ENCODE measurements around the gene HOXA13.

Gene HOXA13

GRCh38 chr7:27204851-27205322 lies 5.0 kb upstream of the HOXA13 start:
- Histone ChIP-seq H3K4me1 (ENCODE audit: control insufficient read depth, low read depth, low read length) (peaks cover 3% of the 10 kb centered on the region), H3K23ac (ENCODE audit: low read length) (no peak overlapping the region), H3K79me2 (ENCODE audit: control insufficient read depth, insufficient read depth, low read length) (no peaks in the 10 kb centered on the region), H3K4ac (ENCODE audit: low read depth, low read length) (no peak overlapping the region), H3K79me1 (ENCODE audit: low read length) (no peaks in the 10 kb centered on the region), H2BK5ac (ENCODE audit: low read length) (no peak overlapping the region), H2BK120ac (ENCODE audit: low read depth, low read length) (no peak overlapping the region), H4K8ac (ENCODE audit: low read depth, low read length) (no peak overlapping the region), H3K9ac (ENCODE audit: low read length) (no peak overlapping the region), H4K5ac (ENCODE audit: low read length) (no peak overlapping the region), H2BK15ac (replicated peaks; ENCODE audit: low read depth) (no peak overlapping the region), H3K56ac (ENCODE audit: low read length) (no peak overlapping the region), H3K27me3 (ENCODE audit: insufficient read depth, low read length, poor library complexity) (peaks cover 89% of the 10 kb centered on the region), H3K27ac (ENCODE audit: low read depth, low read length) (no peak overlapping the region), H3K4me3 (ENCODE audit: low read length) (no peak overlapping the region), H2AK5ac (ENCODE audit: low read length) (no peak overlapping the region), H3K36me3 (ENCODE audit: control insufficient read depth, insufficient read depth, low read length) (no peaks in the 10 kb centered on the region), H3K18ac (ENCODE audit: low read length) (no peak overlapping the region), H3K4me2 (ENCODE audit: low read length) (peak overlapping the region; percentile 8)
- DNase-seq = peak; percentile 61
- no CpG with 5 or more reads among the region's 41 CpGs for WGBS (ENCODE audit: extremely low coverage, insufficient coverage, low lambda C conversion rate)

- H3K4me1 ChIP-seq (ENCODE audit: control insufficient read depth, low read depth, low read length) = peaks cover 3% of the 10 kb centered on the region
- WGBS (ENCODE audit: extremely low coverage, insufficient coverage, low lambda C conversion rate) = no CpG with 5 or more reads among the region's 4 CpGs
These were observed 4.2 kb upstream of the HOXA13 start for GRCh38 chr7:27203964-27204594.

DNA sequence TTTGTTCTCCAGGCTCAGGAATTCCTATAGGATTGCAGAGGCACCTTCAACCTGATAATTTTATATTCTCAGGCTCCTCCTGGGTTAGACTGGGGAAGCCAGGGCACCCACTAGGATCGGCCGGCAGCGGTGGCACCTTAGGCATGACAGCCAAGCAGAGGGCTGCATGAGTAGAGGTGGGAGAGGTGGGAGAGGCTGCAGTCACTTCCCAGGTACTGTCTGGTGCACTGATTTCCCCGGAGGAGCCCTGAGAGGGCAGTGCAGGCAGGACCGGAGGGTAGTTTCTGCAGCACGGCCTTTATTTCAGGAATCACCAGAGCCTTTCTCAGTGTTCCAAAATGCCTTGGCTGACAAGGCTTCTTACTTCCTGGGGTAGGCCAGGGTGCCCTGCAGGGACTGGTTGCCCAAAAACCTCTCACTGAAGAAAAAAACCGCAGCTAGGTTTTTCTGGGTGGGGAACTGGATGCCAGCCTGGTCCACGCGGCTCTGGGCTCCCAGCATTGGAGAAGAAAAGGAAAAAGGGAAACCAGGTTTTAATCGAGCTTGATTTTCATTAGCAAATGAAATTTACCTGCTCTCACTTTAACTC lies 3.6 kb upstream of the HOXA13 start:
- Histone ChIP-seq H3K4me2 (ENCODE audit: low read length) (no peak overlapping the region), H3K27ac (ENCODE audit: low read depth, low read length) (no peak overlapping the region), H3K79me1 (ENCODE audit: low read length) (no peaks in the 10 kb centered on the region), H4K8ac (ENCODE audit: low read depth, low read length) (no peak overlapping the region), H3K4ac (ENCODE audit: low read depth, low read length) (no peak overlapping the region), H2BK120ac (ENCODE audit: low read depth, low read length) (no peak overlapping the region), H3K4me1 (ENCODE audit: control insufficient read depth, low read depth, low read length) (peaks cover 3% of the 10 kb centered on the region), H2BK15ac (replicated peaks; ENCODE audit: low read depth) (no peak overlapping the region), H2AK5ac (ENCODE audit: low read length) (no peak overlapping the region), H3K56ac (ENCODE audit: low read length) (no peak overlapping the region), H3K18ac (ENCODE audit: low read length) (no peak overlapping the region), H4K5ac (ENCODE audit: low read length) (no peak overlapping the region), H3K36me3 (ENCODE audit: control insufficient read depth, insufficient read depth, low read length) (no peaks in the 10 kb centered on the region), H3K27me3 (ENCODE audit: insufficient read depth, low read length, poor library complexity) (peaks cover 85% of the 10 kb centered on the region), H3K4me3 (ENCODE audit: low read length) (no peak overlapping the region), H3K23ac (ENCODE audit: low read length) (no peak overlapping the region), H3K79me2 (ENCODE audit: control insufficient read depth, insufficient read depth, low read length) (no peaks in the 10 kb centered on the region), H2BK5ac (ENCODE audit: low read length) (no peak overlapping the region), H3K9ac (ENCODE audit: low read length) (no peak overlapping the region)
- no peak for DNase-seq
- no CpG with 5 or more reads among the region's 10 CpGs for WGBS (ENCODE audit: extremely low coverage, insufficient coverage, low lambda C conversion rate)

More at GRCh38 chr7:27203964-27204594, 4.2 kb upstream of the HOXA13 start:
- Histone ChIP-seq H3K79me2 (ENCODE audit: control insufficient read depth, insufficient read depth, low read length) (no peaks in the 10 kb centered on the region), H4K8ac (ENCODE audit: low read depth, low read length) (no peak overlapping the region), H3K9ac (ENCODE audit: low read length) (no peak overlapping the region), H3K36me3 (ENCODE audit: control insufficient read depth, insufficient read depth, low read length) (no peaks in the 10 kb centered on the region), H4K5ac (ENCODE audit: low read length) (no peak overlapping the region), H3K18ac (ENCODE audit: low read length) (no peak overlapping the region), H2BK5ac (ENCODE audit: low read length) (no peak overlapping the region), H3K4ac (ENCODE audit: low read depth, low read length) (no peak overlapping the region), H2BK120ac (ENCODE audit: low read depth, low read length) (no peak overlapping the region), H2AK5ac (ENCODE audit: low read length) (no peak overlapping the region), H3K27ac (ENCODE audit: low read depth, low read length) (no peak overlapping the region), H3K79me1 (ENCODE audit: low read length) (no peaks in the 10 kb centered on the region), H3K4me3 (ENCODE audit: low read length) (no peak overlapping the region), H3K23ac (ENCODE audit: low read length) (no peak overlapping the region), H2BK15ac (replicated peaks; ENCODE audit: low read depth) (no peak overlapping the region), H3K4me2 (ENCODE audit: low read length) (no peak overlapping the region), H3K56ac (ENCODE audit: low read length) (no peak overlapping the region), H3K27me3 (ENCODE audit: insufficient read depth, low read length, poor library complexity) (peaks cover 84% of the 10 kb centered on the region)
- no peak for DNase-seq

- DNase-seq = no peak
- Histone ChIP-seq H2BK5ac (ENCODE audit: low read length) (no peak overlapping the region), H3K27ac (ENCODE audit: low read depth, low read length) (no peak overlapping the region), H3K36me3 (ENCODE audit: control insufficient read depth, insufficient read depth, low read length) (no peaks in the 10 kb centered on the region), H3K56ac (ENCODE audit: low read length) (no peak overlapping the region), H3K4me1 (ENCODE audit: control insufficient read depth, low read depth, low read length) (peaks cover 3% of the 10 kb centered on the region), H3K4me2 (ENCODE audit: low read length) (no peak overlapping the region), H3K23ac (ENCODE audit: low read length) (no peak overlapping the region), H3K18ac (ENCODE audit: low read length) (no peak overlapping the region), H2AK5ac (ENCODE audit: low read length) (no peak overlapping the region), H3K9ac (ENCODE audit: low read length) (no peak overlapping the region), H2BK120ac (ENCODE audit: low read depth, low read length) (no peak overlapping the region), H3K4me3 (ENCODE audit: low read length) (no peak overlapping the region), H4K5ac (ENCODE audit: low read length) (no peak overlapping the region), H4K8ac (ENCODE audit: low read depth, low read length) (no peak overlapping the region), H3K4ac (ENCODE audit: low read depth, low read length) (no peak overlapping the region), H2BK15ac (replicated peaks; ENCODE audit: low read depth) (no peak overlapping the region), H3K79me2 (ENCODE audit: control insufficient read depth, insufficient read depth, low read length) (no peaks in the 10 kb centered on the region), H3K27me3 (ENCODE audit: insufficient read depth, low read length, poor library complexity) (peaks cover 86% of the 10 kb centered on the region), H3K79me1 (ENCODE audit: low read length) (no peaks in the 10 kb centered on the region)
- no CpG with 5 or more reads among the region's 3 CpGs for WGBS (ENCODE audit: extremely low coverage, insufficient coverage, low lambda C conversion rate)
These were observed 2.9 kb upstream of the HOXA13 start for GRCh38 chr7:27202862-27203134.

DNA sequence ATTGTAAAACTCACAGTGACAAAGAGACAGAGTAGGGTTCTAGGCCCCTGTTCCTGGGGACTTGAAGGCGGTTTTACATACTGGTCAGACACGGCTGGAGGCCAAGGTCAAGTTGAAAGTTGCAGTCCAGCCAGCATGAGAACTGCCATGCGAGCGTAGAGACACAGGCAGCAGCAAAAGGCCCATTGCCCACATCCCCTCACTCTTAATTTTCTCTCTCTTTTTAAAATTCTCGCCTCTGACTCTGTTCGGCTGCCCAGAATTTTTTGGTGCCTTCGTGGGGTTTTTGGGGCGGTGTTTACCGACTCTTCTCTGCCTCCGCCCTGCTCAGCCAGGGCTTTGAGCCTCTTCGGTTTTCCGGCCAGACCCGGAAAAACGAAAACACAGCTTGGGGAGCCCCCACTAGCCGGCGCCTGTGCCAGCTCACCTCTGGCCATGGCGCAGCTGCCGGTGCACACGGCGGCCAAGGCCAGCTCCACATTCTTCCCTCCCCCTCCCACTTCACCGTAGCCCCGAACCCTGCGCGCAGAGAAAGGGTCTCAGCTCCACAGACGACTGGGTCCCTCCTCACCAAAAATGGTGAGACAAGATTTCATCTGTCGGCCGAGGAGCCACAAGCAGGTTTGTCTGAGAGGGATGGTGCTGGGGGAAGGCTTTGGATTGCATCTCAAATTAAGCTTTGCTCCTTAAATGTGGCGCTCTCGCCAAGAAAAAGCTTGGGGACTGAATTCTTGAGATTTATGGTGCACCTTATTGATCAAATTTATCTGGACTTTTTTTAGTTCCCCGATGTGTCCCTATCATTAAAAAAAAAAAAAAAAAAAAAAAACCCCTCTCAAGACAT lies 2.3 kb upstream of the HOXA13 start:
- WGBS (ENCODE audit: extremely low coverage, insufficient coverage, low lambda C conversion rate) = no CpG with 5 or more reads among the region's 30 CpGs
- H2BK5ac ChIP-seq (ENCODE audit: low read length) = no peak overlapping the region

More for the DNA sequence above, 2.3 kb upstream of the HOXA13 start:
- Histone ChIP-seq H3K27me3 (ENCODE audit: insufficient read depth, low read length, poor library complexity) (peaks cover 86% of the 10 kb centered on the region), H4K8ac (ENCODE audit: low read depth, low read length) (no peak overlapping the region), H3K4ac (ENCODE audit: low read depth, low read length) (no peak overlapping the region), H3K56ac (ENCODE audit: low read length) (no peak overlapping the region), H3K18ac (ENCODE audit: low read length) (no peak overlapping the region), H3K4me3 (ENCODE audit: low read length) (no peak overlapping the region), H2BK15ac (replicated peaks; ENCODE audit: low read depth) (no peak overlapping the region), H4K5ac (ENCODE audit: low read length) (no peak overlapping the region), H3K4me2 (ENCODE audit: low read length) (no peak overlapping the region), H3K79me1 (ENCODE audit: low read length) (no peaks in the 10 kb centered on the region), H3K9ac (ENCODE audit: low read length) (no peak overlapping the region), H2BK120ac (ENCODE audit: low read depth, low read length) (no peak overlapping the region), H3K79me2 (ENCODE audit: control insufficient read depth, insufficient read depth, low read length) (no peaks in the 10 kb centered on the region), H3K27ac (ENCODE audit: low read depth, low read length) (no peak overlapping the region), H2AK5ac (ENCODE audit: low read length) (no peak overlapping the region), H3K36me3 (ENCODE audit: control insufficient read depth, insufficient read depth, low read length) (no peaks in the 10 kb centered on the region), H3K23ac (ENCODE audit: low read length) (no peak overlapping the region), H3K4me1 (ENCODE audit: control insufficient read depth, low read depth, low read length) (peaks cover 3% of the 10 kb centered on the region)
- no peak for DNase-seq
